PFSK-1 (cell line): ENCODE results near the gene OSM.

Experiments used
- FOXP2 ChIP-seq: optimal IDR thresholded peaks from 2 replicates; pipeline ENCODE3; 2011; ENCODE audit warnings: borderline replicate concordance, control low read depth, inconsistent platforms; ENCODE audit not compliant: insufficient read depth; ENCODE audit errors: extremely low read length, extremely low read depth
- POLR2AphosphoS5 ChIP-seq: IDR thresholded peaks from 2 replicates; pipeline ENCODE4 v1.6.1; 2012; ENCODE audit warnings: low read depth, mild to moderate bottlenecking, control low read depth, low read length, moderate library complexity
- REST ChIP-seq, 2 experiments: IDR thresholded peaks; 2 replicates each; pipeline versions ENCODE4 v1.6.1 to v1.8.0; 2011 to 2012; ENCODE audit warnings: low read depth in 2 of 2, low read length in 2 of 2, control low read depth in 1 of 2, inconsistent platforms in 1 of 2, mild to moderate bottlenecking in 1 of 2, moderate library complexity in 1 of 2; ENCODE audit not compliant: insufficient read depth in 1 of 2
- SIN3A ChIP-seq: IDR thresholded peaks from 2 replicates; pipeline ENCODE4 v1.6.1; 2012; ENCODE audit warnings: mild to moderate bottlenecking, low read length, moderate library complexity, borderline replicate concordance; ENCODE audit not compliant: insufficient read depth
- TAF1 ChIP-seq: IDR thresholded peaks from 2 replicates; pipeline ENCODE4 v1.6.1; 2012; ENCODE audit warnings: low read length, control low read depth, borderline replicate concordance; ENCODE audit not compliant: insufficient read depth

Gene OSM

DNA sequence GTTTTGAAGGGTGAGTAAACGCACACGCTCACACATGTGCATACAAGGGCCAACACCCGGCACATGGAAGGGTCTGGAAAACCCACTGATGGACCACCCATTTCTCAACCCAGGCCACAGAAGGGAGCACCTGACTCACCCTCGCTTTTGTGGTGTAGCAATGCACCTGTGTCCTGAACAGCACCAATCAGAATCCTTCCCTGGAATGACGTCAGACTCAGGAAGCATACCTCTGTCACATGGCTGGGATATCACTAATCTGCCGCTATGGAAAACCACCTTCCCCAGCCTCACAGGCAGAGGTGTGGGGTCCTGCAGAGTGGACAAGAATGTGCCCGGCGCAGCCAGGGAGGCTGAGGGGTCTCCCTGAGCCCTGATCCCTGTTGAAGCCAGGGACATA, 9.0 kb upstream of the OSM start:
- TF ChIP-seq POLR2AphosphoS5 (no peak), FOXP2 (no peak), REST (IDR thresholded peaks at IDR 0.05; ENCODE audit: insufficient read depth in 1 of 2, low read depth in 2 of 2, low read length in 2 of 2) (no peak), TAF1 (no peak), SIN3A (no peak)

DNA sequence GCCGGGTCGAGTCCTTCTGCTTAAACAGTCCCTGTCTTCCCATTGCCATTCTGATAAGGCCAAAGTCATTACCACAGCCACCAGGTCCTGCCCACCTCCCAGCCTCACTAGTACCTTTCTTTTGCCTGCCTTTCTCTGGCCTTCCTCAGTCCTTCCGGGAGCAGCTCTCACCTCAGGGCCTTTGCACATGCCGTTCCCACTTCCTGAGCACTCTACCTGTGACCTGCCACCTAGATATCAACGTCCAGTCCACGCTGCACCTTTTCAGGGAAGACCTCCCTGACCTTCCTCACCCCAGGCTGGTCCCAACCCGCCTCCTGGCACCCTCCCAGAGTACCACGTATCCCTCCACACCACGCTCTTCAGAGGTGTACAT, 7.8 kb upstream of the OSM start:
- TF ChIP-seq FOXP2 (no peak), TAF1 (no peak), REST (IDR thresholded peaks at IDR 0.05; ENCODE audit: insufficient read depth in 1 of 2, low read depth in 2 of 2, low read length in 2 of 2) (no peak), SIN3A (no peak), POLR2AphosphoS5 (no peak)

DNA sequence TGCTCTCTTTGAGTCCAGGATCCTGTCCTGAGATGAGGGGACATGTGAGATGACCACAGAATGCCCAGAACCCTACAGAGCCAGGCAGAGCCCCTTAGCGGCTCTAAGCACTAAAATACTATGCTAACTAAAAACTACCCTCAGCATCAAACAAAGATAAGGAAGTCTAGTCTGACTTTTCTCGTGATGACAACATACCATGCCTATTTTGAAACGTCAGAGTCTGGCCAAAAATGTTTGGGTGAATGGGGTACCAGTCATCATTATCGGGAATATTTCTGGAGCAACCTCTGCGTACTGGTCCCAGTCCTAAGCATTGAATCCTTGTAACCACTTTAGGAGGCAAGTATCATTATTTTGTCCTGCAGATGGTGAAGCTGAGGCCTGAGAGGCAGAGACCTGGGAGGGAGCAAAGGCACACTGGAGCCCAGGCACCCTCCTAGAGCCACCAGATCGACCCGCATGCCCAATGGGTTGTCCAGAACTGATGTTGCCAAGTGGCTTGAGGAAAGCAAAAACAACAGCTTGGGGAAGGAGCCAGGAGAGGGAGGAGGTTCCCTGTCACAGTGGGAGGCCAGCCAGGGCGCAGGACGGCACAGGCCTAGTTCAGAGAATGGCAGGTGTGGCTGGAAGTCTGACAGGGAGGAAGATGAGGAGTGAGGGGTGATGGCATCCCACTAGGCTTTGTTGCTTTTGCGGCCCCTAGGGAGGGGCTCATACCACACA, 7.2 kb upstream of the OSM start:
- no peak for TF ChIP-seq POLR2AphosphoS5
- no peak for TF ChIP-seq FOXP2
- TF ChIP-seq REST (IDR thresholded peaks at IDR 0.05; ENCODE audit: insufficient read depth in 1 of 2, low read depth in 2 of 2, low read length in 2 of 2): no peak
- TF ChIP-seq SIN3A: no peak
- no peak for TF ChIP-seq TAF1

DNA sequence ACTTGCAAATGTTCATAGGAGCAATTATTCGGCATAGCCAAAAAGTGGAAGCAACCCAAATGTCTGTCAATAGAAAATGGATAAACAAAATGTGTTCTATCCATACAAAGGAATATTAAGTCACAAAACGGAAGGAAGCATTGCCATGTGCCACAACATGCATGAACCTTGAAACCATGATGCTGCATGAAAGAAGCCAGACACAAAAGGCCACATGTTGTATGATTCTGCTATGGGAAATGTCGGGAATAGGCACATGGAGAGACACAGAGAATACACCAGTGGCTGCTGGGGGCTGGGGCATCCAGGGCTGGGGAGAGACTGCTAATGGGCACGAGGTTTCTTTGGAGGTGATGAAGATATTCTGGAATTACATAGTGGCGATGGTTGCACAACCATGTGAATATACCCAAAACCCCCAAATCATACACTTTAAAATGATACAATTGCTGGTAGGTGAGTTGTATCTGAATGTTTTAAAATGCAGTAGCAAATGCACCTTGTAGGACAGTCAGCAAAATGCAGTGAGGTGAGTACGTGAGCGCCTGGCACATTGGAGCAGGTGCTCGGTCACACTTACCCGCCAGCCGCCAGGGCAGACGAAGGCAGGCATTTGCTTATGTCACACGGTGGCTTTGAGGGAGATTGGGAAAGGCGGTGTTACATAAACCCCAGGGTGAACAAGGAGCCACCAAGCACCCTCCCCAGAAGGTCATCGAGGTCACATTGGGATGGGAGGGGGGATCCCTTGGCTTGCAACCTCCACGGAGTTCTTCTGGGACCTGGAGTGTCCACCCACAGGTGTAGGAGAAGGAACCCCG, 6.3 kb upstream of the OSM start:
- TF ChIP-seq FOXP2 (no peak), REST (IDR thresholded peaks at IDR 0.05; ENCODE audit: insufficient read depth in 1 of 2, low read depth in 2 of 2, low read length in 2 of 2) (no peak), TAF1 (no peak), POLR2AphosphoS5 (no peak), SIN3A (no peak)

DNA sequence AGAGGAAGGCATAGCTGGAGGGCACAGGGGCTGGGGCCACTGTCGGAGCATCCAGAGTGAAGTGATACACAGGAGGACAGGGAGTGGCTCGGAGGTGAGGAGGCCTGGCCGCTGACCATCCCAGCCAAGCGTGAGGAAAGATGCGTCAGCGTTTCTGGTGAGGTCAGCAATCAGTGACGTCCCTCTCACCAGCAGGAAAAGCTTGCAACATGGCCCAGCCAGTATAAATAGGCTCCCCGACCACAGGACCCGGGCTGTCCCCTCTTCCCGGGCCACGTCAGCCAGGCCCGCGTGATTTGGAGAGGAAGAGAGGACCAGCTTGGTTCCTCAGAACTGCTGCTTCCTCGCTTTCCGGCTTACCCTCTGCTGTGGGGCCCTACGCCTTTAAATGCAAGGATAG, 4.2 kb upstream of the OSM start:
- no peak for TF ChIP-seq FOXP2
- TF ChIP-seq POLR2AphosphoS5: no peak
- TF ChIP-seq SIN3A: no peak
- no peak for TF ChIP-seq REST (IDR thresholded peaks at IDR 0.05; ENCODE audit: insufficient read depth in 1 of 2, low read depth in 2 of 2, low read length in 2 of 2)
- no peak for TF ChIP-seq TAF1
